K562 (cell line): ENCODE measurements around the gene ZNF273. TPM values are rescaled to one million over a fixed set of nuclear protein-coding genes. Genes with fewer than 3 reads are reported as not detected.

Source experiments
- CBFB ChIP-seq: sonication (generic); formaldehyde crosslinking; IDR thresholded peaks from 2 replicates; pipeline ENCODE4 v1.4.0; 2020; ENCODE audit warnings: mild to moderate bottlenecking, missing genetic modification reagents
- FOSL1 ChIP-seq: fragments of 200-800 bp; sonication (Bioruptor generic); conservative IDR thresholded peaks from 2 replicates; pipeline ENCODE4 v1.6.1; 2016; ENCODE audit warnings: missing genetic modification characterization, missing compliant biosample characterization
- MCM5 ChIP-seq: fragments of 450-650 bp; IDR thresholded peaks from 2 replicates; pipeline ENCODE4 v1.6.1; 2016; ENCODE audit warnings: low read depth
- ZNF384 ChIP-seq: IDR thresholded peaks from 2 replicates; pipeline ENCODE4 v1.6.1; 2012; ENCODE audit warnings: low read depth, low read length, improper control_type of control experiment
- ZNF57 ChIP-seq: fragments of 450-650 bp; formaldehyde crosslinking; IDR thresholded peaks from 2 replicates; pipeline ENCODE4 v1.4.0; 2020; ENCODE audit warnings: mild to moderate bottlenecking, moderate library complexity
- ZNF785 ChIP-seq: fragments of 250-450 bp; sonication (Bioruptor Pico); IDR thresholded peaks from 2 replicates; pipeline ENCODE4 v1.4.0; 2020; ENCODE audit warnings: mild to moderate bottlenecking
- polyA plus RNA-seq, 8 experiments: library from polyadenylated mRNA; depleted of rRNA in 4 of 8; stranded (reverse) in 5 of 8; unstranded in 3 of 8; fragments of >200 nt; fragmentation: Nextera tagmentation in 2 of 8; fragmentation: Illumina TruSeq in 1 of 8; extraction: Ambion mirVana in 2 of 8; extraction: Trizol in 1 of 8; gene quantifications; 2 replicates each; pipeline versions ENCODE4 v1.2.1 to v1.2.3, GENCODE V29; 2011 to 2014; ENCODE audit warnings: inconsistent platforms in 1 of 8, missing spikeins in 1 of 8
- total RNA-seq, 7 experiments: library from RNA; depleted of rRNA in 6 of 7; stranded (reverse); fragments of >200 nt in 6 of 7; fragmentation: Illumina TruSeq in 2 of 7; extraction: Trizol in 2 of 7; gene quantifications; 2 replicates each; pipeline versions ENCODE4 v1.2.1 to v1.2.3, GENCODE V29; 2011 to 2021; ENCODE audit warnings: low replicate concordance in 1 of 7
- TF ChIP-seq, protein P1 (sequence below), 2 experiments: fragments of 450-650 bp; formaldehyde crosslinking in 1 of 2; IDR thresholded peaks; 2 replicates each; pipeline versions ENCODE4 v1.4.0 to v1.6.1; 2014 to 2020; ENCODE audit warnings: mild to moderate bottlenecking in 2 of 2, borderline replicate concordance in 1 of 2, low read depth in 1 of 2

Gene ZNF273
- total and polyA plus RNA-seq, 9 of the 15 experiments (the other 6 are each of a cell fraction or from before 2014, with no cell fraction given), result 13.3 to 37.0 (median 20.7) TPM

DNA sequence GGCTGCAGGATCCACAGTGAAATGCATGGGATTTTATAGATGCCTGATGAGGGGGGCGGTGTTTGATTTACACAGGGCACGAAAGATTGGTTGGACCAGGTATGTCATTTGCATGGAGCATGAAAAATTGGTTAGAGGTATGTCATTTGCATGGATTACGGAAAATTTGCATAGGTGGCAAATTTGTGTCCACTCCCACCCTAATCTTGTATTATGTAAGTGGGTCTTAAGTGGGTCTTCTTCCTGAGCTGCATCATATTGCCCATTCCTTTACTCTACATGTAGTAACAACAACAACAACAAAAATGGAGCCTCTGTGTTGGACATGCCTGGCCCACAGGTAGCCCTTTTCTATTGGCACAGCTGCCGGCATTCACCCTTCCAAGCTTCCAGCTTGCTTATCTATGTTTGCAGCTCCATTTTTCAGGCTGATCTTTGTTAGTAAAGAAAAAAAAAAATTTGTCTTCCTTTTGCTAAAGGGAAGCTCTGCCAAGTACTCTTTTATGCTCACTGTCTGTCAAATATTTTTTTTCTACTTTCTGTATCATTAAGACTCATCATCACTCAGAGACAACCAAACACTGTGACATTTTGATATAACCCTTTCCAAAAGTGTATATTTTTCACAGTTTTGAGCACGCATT lies 10.3 kb upstream of the ZNF273 start (continued):
- TF ChIP-seq, protein P1, sequence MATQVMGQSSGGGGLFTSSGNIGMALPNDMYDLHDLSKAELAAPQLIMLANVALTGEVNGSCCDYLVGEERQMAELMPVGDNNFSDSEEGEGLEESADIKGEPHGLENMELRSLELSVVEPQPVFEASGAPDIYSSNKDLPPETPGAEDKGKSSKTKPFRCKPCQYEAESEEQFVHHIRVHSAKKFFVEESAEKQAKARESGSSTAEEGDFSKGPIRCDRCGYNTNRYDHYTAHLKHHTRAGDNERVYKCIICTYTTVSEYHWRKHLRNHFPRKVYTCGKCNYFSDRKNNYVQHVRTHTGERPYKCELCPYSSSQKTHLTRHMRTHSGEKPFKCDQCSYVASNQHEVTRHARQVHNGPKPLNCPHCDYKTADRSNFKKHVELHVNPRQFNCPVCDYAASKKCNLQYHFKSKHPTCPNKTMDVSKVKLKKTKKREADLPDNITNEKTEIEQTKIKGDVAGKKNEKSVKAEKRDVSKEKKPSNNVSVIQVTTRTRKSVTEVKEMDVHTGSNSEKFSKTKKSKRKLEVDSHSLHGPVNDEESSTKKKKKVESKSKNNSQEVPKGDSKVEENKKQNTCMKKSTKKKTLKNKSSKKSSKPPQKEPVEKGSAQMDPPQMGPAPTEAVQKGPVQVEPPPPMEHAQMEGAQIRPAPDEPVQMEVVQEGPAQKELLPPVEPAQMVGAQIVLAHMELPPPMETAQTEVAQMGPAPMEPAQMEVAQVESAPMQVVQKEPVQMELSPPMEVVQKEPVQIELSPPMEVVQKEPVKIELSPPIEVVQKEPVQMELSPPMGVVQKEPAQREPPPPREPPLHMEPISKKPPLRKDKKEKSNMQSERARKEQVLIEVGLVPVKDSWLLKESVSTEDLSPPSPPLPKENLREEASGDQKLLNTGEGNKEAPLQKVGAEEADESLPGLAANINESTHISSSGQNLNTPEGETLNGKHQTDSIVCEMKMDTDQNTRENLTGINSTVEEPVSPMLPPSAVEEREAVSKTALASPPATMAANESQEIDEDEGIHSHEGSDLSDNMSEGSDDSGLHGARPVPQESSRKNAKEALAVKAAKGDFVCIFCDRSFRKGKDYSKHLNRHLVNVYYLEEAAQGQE (IDR thresholded peaks at IDR 0.05; ENCODE audit: borderline replicate concordance), result no peak
- TF ChIP-seq, protein P1 (CRISPR knock-in tag; IDR thresholded peaks at IDR 0.05; ENCODE audit: low read depth), result no peak
- TF ChIP-seq MCM5 (no peak), ZNF384 (peak; percentile 48), ZNF785 (CRISPR knock-in tag) (no peak), ZNF57 (CRISPR knock-in tag) (no peak), FOSL1 (tag) (no peak), CBFB (CRISPR knock-in tag) (no peak)
